ENCODE results near the gene FHOD3. TPM values are rescaled to one million over a fixed set of nuclear protein-coding genes. Genes with fewer than 3 reads are reported as not detected.

Gene FHOD3
- total and polyA plus RNA-seq, 4 donors: 0.57 to 1.3 (median 1.2) TPM; not detected in 1

DNA sequence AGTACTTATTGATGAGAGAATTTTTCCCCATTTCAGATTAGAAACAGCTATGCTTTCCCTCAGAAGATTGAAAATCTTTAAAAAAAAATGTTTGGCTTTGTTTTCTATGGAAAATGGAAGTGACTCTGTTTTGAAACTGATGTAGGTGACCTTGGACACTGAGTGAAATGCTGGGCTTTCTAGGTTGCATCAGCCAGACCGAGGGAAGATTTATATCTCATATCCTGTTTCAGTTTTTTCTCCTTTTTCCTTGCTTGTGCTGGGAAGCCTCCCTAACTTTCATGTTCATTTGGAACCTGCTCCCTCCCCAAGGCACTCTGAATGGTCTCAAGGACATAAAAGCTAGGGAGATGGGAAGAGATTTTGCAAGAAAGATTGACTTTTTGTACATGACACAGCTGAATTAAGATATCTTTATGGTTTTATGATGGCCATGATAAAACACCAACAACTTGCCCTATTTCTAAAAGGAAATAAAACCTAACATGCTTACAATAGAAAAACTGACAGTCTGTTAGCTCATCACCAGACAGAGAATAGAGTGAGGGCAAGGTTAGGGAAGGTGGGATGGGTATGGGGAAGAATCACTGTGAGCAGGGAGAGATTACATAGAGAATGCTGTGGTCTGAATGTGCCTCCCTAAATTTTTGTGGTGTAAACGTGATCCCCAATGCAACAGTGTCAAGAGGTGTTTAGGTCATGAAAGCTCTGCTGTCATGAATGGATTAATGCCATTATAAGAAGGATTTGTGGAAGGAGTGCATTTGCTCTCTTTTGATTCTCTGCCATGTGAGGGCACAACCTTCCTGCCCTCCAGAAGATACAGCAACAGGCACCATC is 281.6 kb downstream of the FHOD3 start:
- Histone ChIP-seq H3K9ac (ENCODE audit: low read depth in 1 of 2, low read length in 2 of 2) (no peak overlapping the region), H3K4me1 (ENCODE audit: control insufficient read depth in 4 of 4, insufficient read depth in 4 of 4, low read length in 3 of 4) (no peaks in the 10 kb centered on the region), H3K27me3 (ENCODE audit: control insufficient read depth in 4 of 4, insufficient read depth in 4 of 4, low read length in 3 of 4) (no peaks in the 10 kb centered on the region), H3K27ac (ENCODE audit: low read depth in 1 of 2, low read length in 2 of 2) (no peak overlapping the region), H3K9me3 (ENCODE audit: control insufficient read depth in 4 of 4, low read length in 3 of 4) (no peaks in the 10 kb centered on the region), H3K4me3 (ENCODE audit: low read depth in 1 of 3, low read length in 3 of 3) (no peak overlapping the region), H3K36me3 (ENCODE audit: control insufficient read depth in 4 of 4, insufficient read depth in 3 of 4, low read depth in 1 of 4, low read length in 3 of 4) (no peaks in the 10 kb centered on the region)
- no peak for DNase-seq (ENCODE audit: low spot score)
- WGBS: 49% methylated on average over 2 of the region's 2 CpGs
- TF ChIP-seq JUND (IDR thresholded peaks at IDR 0.05): no peak
- TF ChIP-seq EGR1 (IDR thresholded peaks at IDR 0.05; ENCODE audit: low read depth in 2 of 2): no peak
- TF ChIP-seq YY1 (IDR thresholded peaks at IDR 0.05): no peak
- TF ChIP-seq TAF1 (conservative IDR thresholded peaks at IDR 0.05): no peak
- no peak for TF ChIP-seq FOXA1 (IDR thresholded peaks at IDR 0.05)
- TF ChIP-seq, protein P1, sequence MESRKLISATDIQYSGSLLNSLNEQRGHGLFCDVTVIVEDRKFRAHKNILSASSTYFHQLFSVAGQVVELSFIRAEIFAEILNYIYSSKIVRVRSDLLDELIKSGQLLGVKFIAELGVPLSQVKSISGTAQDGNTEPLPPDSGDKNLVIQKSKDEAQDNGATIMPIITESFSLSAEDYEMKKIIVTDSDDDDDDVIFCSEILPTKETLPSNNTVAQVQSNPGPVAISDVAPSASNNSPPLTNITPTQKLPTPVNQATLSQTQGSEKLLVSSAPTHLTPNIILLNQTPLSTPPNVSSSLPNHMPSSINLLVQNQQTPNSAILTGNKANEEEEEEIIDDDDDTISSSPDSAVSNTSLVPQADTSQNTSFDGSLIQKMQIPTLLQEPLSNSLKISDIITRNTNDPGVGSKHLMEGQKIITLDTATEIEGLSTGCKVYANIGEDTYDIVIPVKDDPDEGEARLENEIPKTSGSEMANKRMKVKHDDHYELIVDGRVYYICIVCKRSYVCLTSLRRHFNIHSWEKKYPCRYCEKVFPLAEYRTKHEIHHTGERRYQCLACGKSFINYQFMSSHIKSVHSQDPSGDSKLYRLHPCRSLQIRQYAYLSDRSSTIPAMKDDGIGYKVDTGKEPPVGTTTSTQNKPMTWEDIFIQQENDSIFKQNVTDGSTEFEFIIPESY (IDR thresholded peaks at IDR 0.05): no peak
- TF ChIP-seq CTCF (IDR thresholded peaks at IDR 0.05; ENCODE audit: low read depth, low read length, missing input control): no peak
- TF ChIP-seq HNF4A (conservative IDR thresholded peaks at IDR 0.05): no peak
- TF ChIP-seq RXRA (IDR thresholded peaks at IDR 0.05): no peak

GRCh38 chr18:36580266-36580665 is 282.8 kb downstream of the FHOD3 start:
- peak in 1 of 2 donors; percentile 22 for TF ChIP-seq RXRA (IDR thresholded peaks at IDR 0.05)
- no peak for TF ChIP-seq MAX (IDR thresholded peaks at IDR 0.05)
- Histone ChIP-seq H3K9me3 (ENCODE audit: control insufficient read depth in 4 of 4, low read length in 3 of 4) (no peaks in the 10 kb centered on the region), H3K36me3 (ENCODE audit: control insufficient read depth in 4 of 4, insufficient read depth in 3 of 4, low read depth in 1 of 4, low read length in 3 of 4) (no peaks in the 10 kb centered on the region), H3K27ac (ENCODE audit: low read depth in 1 of 2, low read length in 2 of 2) (no peak overlapping the region), H3K27me3 (ENCODE audit: control insufficient read depth in 4 of 4, insufficient read depth in 4 of 4, low read length in 3 of 4) (no peaks in the 10 kb centered on the region), H3K4me1 (ENCODE audit: control insufficient read depth in 4 of 4, insufficient read depth in 4 of 4, low read length in 3 of 4) (no peaks in the 10 kb centered on the region), H3K4me3 (ENCODE audit: low read depth in 1 of 3, low read length in 3 of 3) (no peak overlapping the region), H3K9ac (ENCODE audit: low read depth in 1 of 2, low read length in 2 of 2) (no peak overlapping the region)
- no peak for DNase-seq (ENCODE audit: low spot score)
- 70% methylated on average over 2 of the region's 2 CpGs for WGBS

GRCh38 chr18:36580874-36581750 is 283.6 kb downstream of the FHOD3 start:
- DNase-seq (ENCODE audit: low spot score): no peak
- no peak overlapping the region for H3K9ac ChIP-seq (ENCODE audit: low read depth in 1 of 2, low read length in 2 of 2)
- H3K4me1 ChIP-seq (ENCODE audit: control insufficient read depth in 4 of 4, insufficient read depth in 4 of 4, low read length in 3 of 4): no peaks in the 10 kb centered on the region
- no peak overlapping the region for H3K27ac ChIP-seq (ENCODE audit: low read depth in 1 of 2, low read length in 2 of 2)
- H3K9me3 ChIP-seq (ENCODE audit: control insufficient read depth in 4 of 4, low read length in 3 of 4): no peaks in the 10 kb centered on the region
- TF ChIP-seq SP1 (IDR thresholded peaks at IDR 0.05) (no peak), TAF1 (conservative IDR thresholded peaks at IDR 0.05) (no peak), YY1 (IDR thresholded peaks at IDR 0.05) (no peak), HNF4A (conservative IDR thresholded peaks at IDR 0.05) (no peak), FOXA1 (IDR thresholded peaks at IDR 0.05) (no peak)
- WGBS: 93% methylated on average over 6 of the region's 6 CpGs
- H3K36me3 ChIP-seq (ENCODE audit: control insufficient read depth in 4 of 4, insufficient read depth in 3 of 4, low read depth in 1 of 4, low read length in 3 of 4): no peaks in the 10 kb centered on the region
- H3K27me3 ChIP-seq (ENCODE audit: control insufficient read depth in 4 of 4, insufficient read depth in 4 of 4, low read length in 3 of 4): no peaks in the 10 kb centered on the region
- no peak overlapping the region for H3K4me3 ChIP-seq (ENCODE audit: low read depth in 1 of 3, low read length in 3 of 3)
